ENCODE results near the gene ING2.

ING2 gene

GRCh38 chr4:183504064-183504929 is 561 bp upstream of the ING2 start:
- TF ChIP-seq CTCF (conservative IDR thresholded peaks at IDR 0.05) = peak; percentile 69
- H3K27ac ChIP-seq = peak overlapping the region; percentile 97

GRCh38 chr4:183505611-183506388 is 942 bp downstream of the ING2 start:
- peak overlapping the region; percentile 97 for H3K27ac ChIP-seq
- TF ChIP-seq CTCF (conservative IDR thresholded peaks at IDR 0.05) = no peak

- TF ChIP-seq CTCF (conservative IDR thresholded peaks at IDR 0.05) = no peak
- peak overlapping the region; percentile 97 for H3K27ac ChIP-seq
These were observed 1.5 kb downstream of the ING2 start for GRCh38 chr4:183506389-183506735.

GRCh38 chr4:183507925-183508696 is 3.3 kb downstream of the ING2 start:
- no peak overlapping the region for H3K27ac ChIP-seq
- no peak for TF ChIP-seq CTCF (conservative IDR thresholded peaks at IDR 0.05)

- no peak for TF ChIP-seq CTCF (conservative IDR thresholded peaks at IDR 0.05)
- H3K27ac ChIP-seq = no peak overlapping the region
These were observed 4.0 kb downstream of the ING2 start for GRCh38 chr4:183508697-183509335.

- H3K27ac ChIP-seq = no peak overlapping the region
- TF ChIP-seq CTCF (conservative IDR thresholded peaks at IDR 0.05) = no peak
These were observed 10.6 kb downstream of the ING2 start for GRCh38 chr4:183515411-183515810.

All from VCaP (cell line).